IMR-90 (cell line): ENCODE results near the gene FAM180A. TPM values are rescaled to one million over a fixed set of nuclear protein-coding genes. Genes with fewer than 3 reads are reported as not detected.

Experiments used
- ATAC-seq: fragments of 200-7000 bp; cut with Tn5 transposase; 2 replicates; pipeline ENCODE4 v1.9.1; 2020; ENCODE audit warnings: low read depth, mild to moderate bottlenecking, moderate library complexity
- BruUV-seq: library from RNA; stranded (reverse); fragments of 400-500 nt; replicated peaks from 2 replicates; lab custom pipeline; 2021; lab: Mats Ljungman, UMichigan
- CTCF ChIA-PET: fragments of 300-600 bp; formaldehyde crosslinking; extraction: SDS; loops from one replicate; lab custom pipeline; 2021; ENCODE audit warnings: antibody characterized with exemption; lab: Yijun Ruan, JAX
- POLR2A ChIA-PET: fragments of 300-600 bp; sonication (Branson Sonifier 250); formaldehyde crosslinking; loops from one replicate; lab custom pipeline; 2022; ENCODE audit warnings: antibody characterized with exemption; ENCODE audit not compliant: unreplicated experiment; lab: Charles Lee
- DNase-seq: peaks from one replicate; pipeline ENCODE4 v3.0.0; 2013
- H2AFZ ChIP-seq: replicated peaks from 2 replicates; pipeline ENCODE3; 2013; ENCODE audit warnings: low read length, mild to moderate bottlenecking; ENCODE audit not compliant: poor library complexity
- H2AK5ac ChIP-seq: 2 replicates; pipeline ENCODE4 v1.6.1; 2013; ENCODE audit warnings: low read depth, low read length, inconsistent platforms
- H2AK9ac ChIP-seq: replicated peaks from 2 replicates; pipeline ENCODE3; 2013; ENCODE audit warnings: mild to moderate bottlenecking, low read depth, low read length, moderate library complexity; ENCODE audit not compliant: poor library complexity
- H2BK120ac ChIP-seq: 2 replicates; pipeline ENCODE4 v1.6.1; 2013; ENCODE audit warnings: low read depth, low read length, inconsistent platforms
- H2BK15ac ChIP-seq: 3 replicates; pipeline ENCODE4 v1.6.1; 2013; ENCODE audit warnings: low read depth, low read length, inconsistent platforms
- H2BK20ac ChIP-seq: 2 replicates; pipeline ENCODE4 v1.6.1; 2013; ENCODE audit warnings: low read depth, mild to moderate bottlenecking, inconsistent platforms, low read length, moderate library complexity
- H2BK5ac ChIP-seq: 2 replicates; pipeline ENCODE4 v1.6.1; 2013; ENCODE audit warnings: mild to moderate bottlenecking, low read depth, low read length, inconsistent platforms; ENCODE audit not compliant: poor library complexity, severe bottlenecking
- H3K14ac ChIP-seq: replicated peaks from 2 replicates; pipeline ENCODE4 v1.6.1; 2013; ENCODE audit warnings: low read depth, low read length, inconsistent platforms
- H3K18ac ChIP-seq: 2 replicates; pipeline ENCODE4 v1.6.1; 2013; ENCODE audit warnings: low read depth, low read length, control low read depth
- H3K23ac ChIP-seq: 2 replicates; pipeline ENCODE4 v1.6.1; 2013; ENCODE audit warnings: low read depth, low read length, inconsistent platforms
- H3K27ac ChIP-seq: 2 replicates; pipeline ENCODE4 v1.5.1; 2013; ENCODE audit warnings: mild to moderate bottlenecking, control low read depth, low read length; ENCODE audit not compliant: insufficient read depth
- H3K27me3 ChIP-seq: 2 replicates; pipeline ENCODE4 v1.6.1; 2013; ENCODE audit warnings: low read length; ENCODE audit not compliant: control insufficient read depth, insufficient read depth
- H3K36me3 ChIP-seq: 2 replicates; pipeline ENCODE4 v1.6.1; 2013; ENCODE audit warnings: low read length, mixed read lengths; ENCODE audit not compliant: control insufficient read depth, insufficient read depth
- H3K4ac ChIP-seq: 2 replicates; pipeline ENCODE4 v1.6.1; 2013; ENCODE audit warnings: low read depth, low read length, inconsistent platforms
- H3K4me1 ChIP-seq: 2 replicates; pipeline ENCODE4 v1.6.1; 2013; ENCODE audit warnings: low read length, mixed read lengths; ENCODE audit not compliant: control insufficient read depth, insufficient read depth
- H3K4me2 ChIP-seq: 2 replicates; pipeline ENCODE4 v1.6.1; 2013; ENCODE audit warnings: low read depth, mild to moderate bottlenecking, control low read depth, low read length, moderate library complexity
- H3K4me3 ChIP-seq: 2 replicates; pipeline ENCODE4 v1.5.1; 2013; ENCODE audit warnings: low read depth, mild to moderate bottlenecking, control low read depth, low read length, moderate library complexity; ENCODE audit not compliant: insufficient read depth
- H3K56ac ChIP-seq: 2 replicates; pipeline ENCODE4 v1.6.1; 2013; ENCODE audit warnings: low read length, inconsistent platforms; ENCODE audit not compliant: insufficient read depth; ENCODE audit errors: extremely low read depth
- H3K79me1 ChIP-seq, 2 experiments: 2 replicates each; pipeline ENCODE4 v1.6.1; 2013; ENCODE audit warnings: low read length in 2 of 2, inconsistent platforms in 1 of 2, low read depth in 1 of 2
- H3K9ac ChIP-seq: 2 replicates; pipeline ENCODE4 v1.6.1; 2013; ENCODE audit warnings: low read depth, low read length, control low read depth
- H3K9me1 ChIP-seq: 2 replicates; pipeline ENCODE4 v1.6.1; 2013; ENCODE audit warnings: low read length, inconsistent platforms; ENCODE audit not compliant: insufficient read depth
- H3K9me3 ChIP-seq: 2 replicates; pipeline ENCODE4 v1.6.1; 2013; ENCODE audit warnings: low read length; ENCODE audit not compliant: control insufficient read depth, insufficient read depth
- H4K20me1 ChIP-seq: 2 replicates; pipeline ENCODE4 v1.6.1; 2013; ENCODE audit warnings: low read length, inconsistent platforms; ENCODE audit not compliant: insufficient read depth
- H4K5ac ChIP-seq: 2 replicates; pipeline ENCODE4 v1.6.1; 2013; ENCODE audit warnings: mild to moderate bottlenecking, low read depth, low read length, control low read depth
- H4K8ac ChIP-seq, 2 experiments: 2 replicates each; pipeline ENCODE4 v1.6.1; 2013; ENCODE audit warnings: low read depth in 2 of 2, low read length in 2 of 2, control low read depth in 1 of 2, inconsistent platforms in 1 of 2
- H4K91ac ChIP-seq: 2 replicates; pipeline ENCODE4 v1.6.1; 2013; ENCODE audit warnings: low read depth, low read length, inconsistent platforms; ENCODE audit not compliant: insufficient read depth
- BHLHE40 ChIP-seq: fragments of 150-350 bp; IDR thresholded peaks from 2 replicates; pipeline ENCODE4 v1.6.1; 2016; ENCODE audit warnings: mild to moderate bottlenecking, low read depth, low read length
- RAD21 ChIP-seq: IDR thresholded peaks from 2 replicates; pipeline ENCODE4 v1.6.1; 2012; ENCODE audit warnings: low read length, improper control_type of control experiment
- USF2 ChIP-seq: fragments of 150-350 bp; IDR thresholded peaks from 2 replicates; pipeline ENCODE4 v1.6.1; 2017; ENCODE audit warnings: mild to moderate bottlenecking, antibody characterized with exemption, low read length, low read depth
- WGBS, 2 experiments: methylation state at CpG; one replicate each; pipeline versions ENCODE4 v1.1.5 to v1.1.7; 2013; ENCODE audit warnings: missing lambda C conversion rate in 2 of 2; ENCODE audit not compliant: insufficient read length in 1 of 2; ENCODE audit errors: extremely low coverage in 2 of 2; 5-methylcytosine and 5-hydroxymethylcytosine counted together
- dilution Hi-C: fragments of 300-500 bp; cut with HindIII; formaldehyde crosslinking; loops from one replicate; pipeline ENCODE4 v1.14.3; 2018; ENCODE audit warnings: low sequenced_read_pairs; ENCODE audit not compliant: unreplicated experiment
- in situ Hi-C: fragments of 300-500 bp; cut with MboI; formaldehyde crosslinking; loops from 3 replicates; pipeline ENCODE4 v1.14.3; 2019; ENCODE audit warnings: low sequenced_read_pairs, inconsistent platforms, mixed read lengths
- intact Hi-C: fragments of 100-400 bp; cut with micrococcal nuclease; formaldehyde crosslinking; loops from 2 replicates; pipeline ENCODE4 v1.10.0; 2022
- polyA plus RNA-seq, 3 experiments: library from polyadenylated mRNA; depleted of rRNA; stranded (reverse); fragments of >200 nt; gene quantifications; 2 replicates each; pipeline ENCODE4 v1.2.3, GENCODE V29; 2012; ENCODE audit warnings: low replicate concordance in 1 of 3
- total RNA-seq: library from RNA; depleted of rRNA; stranded (reverse); fragments of >200 nt; gene quantifications from 2 replicates; pipeline ENCODE4 v1.2.3, GENCODE V29; 2012

Gene FAM180A
- total and polyA plus RNA-seq, 2 of the 4 experiments (the other 2 are of a cell fraction): 1.3 to 2.0 TPM

GRCh38 chr7:135792363-135792668 is 43.7 kb upstream of the FAM180A start:
- H3K14ac ChIP-seq: no peak overlapping the region
- no peak overlapping the region for H2AFZ ChIP-seq
- H2AK9ac ChIP-seq: no peak overlapping the region
- H2BK120ac ChIP-seq: no peak overlapping the region
- DNase-seq: no peak
- no peak overlapping the region for H4K8ac ChIP-seq
- H3K79me1 ChIP-seq: no peaks in the 10 kb centered on the region
- intact Hi-C loops: no loop called here
- TF ChIP-seq RAD21: no peak
- peak; percentile 54; the same call in 1 of the 2 replicates for TF ChIP-seq BHLHE40
- TF ChIP-seq USF2: peak; percentile 26; the same call in 1 of the 2 replicates
- in situ Hi-C loops: no loop called here
- H3K23ac ChIP-seq: no peak overlapping the region
- H4K20me1 ChIP-seq: no peaks in the 10 kb centered on the region
- CTCF ChIA-PET: interaction anchor here (1.3 kb wide), 1 partner anchor 8 kb away, joined by 4 read pairs; no protein-coding TSS in a partner anchor
- H2BK20ac ChIP-seq: no peak overlapping the region
- no peak overlapping the region for H2AK5ac ChIP-seq
- H3K9me3 ChIP-seq: no peaks in the 10 kb centered on the region
- H3K36me3 ChIP-seq: no peaks in the 10 kb centered on the region
- no peak overlapping the region for H4K5ac ChIP-seq
- no peak overlapping the region for H2BK5ac ChIP-seq
- no peak overlapping the region for H3K56ac ChIP-seq
- no peak overlapping the region for H3K9ac ChIP-seq
- no peak overlapping the region for H3K4me2 ChIP-seq
- no peak overlapping the region for H3K4me3 ChIP-seq
- H3K4me1 ChIP-seq: peaks cover 6% of the 10 kb centered on the region
- no peak overlapping the region for H3K4ac ChIP-seq
- H2BK15ac ChIP-seq: no peak overlapping the region
- dilution Hi-C loops: no loop called here
- no peak overlapping the region for H4K91ac ChIP-seq
- no peak overlapping the region for H3K18ac ChIP-seq
- no peak for ATAC-seq
- no peaks in the 10 kb centered on the region for H3K27me3 ChIP-seq
- H3K27ac ChIP-seq: no peak overlapping the region
- H3K9me1 ChIP-seq: no peaks in the 10 kb centered on the region
- no TSS peak for BruUV-seq
- POLR2A ChIA-PET: interaction anchor here (0.5 kb wide), 1 partner anchor 303 kb away, joined by 8 read pairs; no protein-coding TSS in a partner anchor
- WGBS, 2 experiments: 60% methylated on average over 1 of the region's 4 CpGs; no CpG with 5 or more reads in 1 of the 2 experiments
